GM03348 (cell line): ENCODE results near the gene DCAF8.
"Not testable (repeated sequence)": the region's sequence is repeated elsewhere in the genome, so short reads cannot be mapped to it uniquely, and the experiment has no call there.

Experiments
- DNase-seq: peaks from one replicate; pipeline ENCODE4 v3.0.0; 2012; ENCODE audit warnings: low spot score

Gene DCAF8

GRCh38 chr1:160261893-160262794 lies at the start of gene DCAF8:
DCAF8 (minus strand) TSS chr1:160262549; CDS start chr1:160244008, 18,541 bp downstream.
- DNase-seq, result peak; percentile 98

GRCh38 chr1:160309571-160309970 lies 47.2 kb upstream of the DCAF8 start:
- DNase-seq, result peak; percentile 20

- DNase-seq, result peak; percentile 12
These were observed 46.8 kb upstream of the DCAF8 start for GRCh38 chr1:160309185-160309557.

- DNase-seq, result peak; percentile 42
These were observed 46.3 kb upstream of the DCAF8 start for GRCh38 chr1:160308451-160309184.

GRCh38 chr1:160307118-160307791 lies 44.9 kb upstream of the DCAF8 start:
- no peak for DNase-seq

GRCh38 chr1:160300173-160300572 lies 37.8 kb upstream of the DCAF8 start:
- no peak for DNase-seq

- DNase-seq, result no peak
These were observed 33.7 kb upstream of the DCAF8 start for GRCh38 chr1:160296036-160296435.

GRCh38 chr1:160293020-160293968 lies 30.9 kb upstream of the DCAF8 start:
- DNase-seq, result no peak

- DNase-seq, result peak; percentile 63
These were observed 29.2 kb upstream of the DCAF8 start for GRCh38 chr1:160291248-160292220.

- not testable (repeated sequence) for DNase-seq
These were observed 25.4 kb upstream of the DCAF8 start for GRCh38 chr1:160287769-160288168.

- no peak for DNase-seq
These were observed 23.2 kb upstream of the DCAF8 start for GRCh38 chr1:160285506-160285905.

- peak; percentile 98 for DNase-seq
These were observed 22.5 kb upstream of the DCAF8 start, which contains the start of gene PEX19 for GRCh38 chr1:160284782-160285344. PEX19 (minus strand) TSS chr1:160285133; CDS start chr1:160285124, 9 bp downstream.

- DNase-seq, result peak; percentile 76
These were observed 22.0 kb upstream of the DCAF8 start for GRCh38 chr1:160284220-160284781.

- no peak for DNase-seq
These were observed 20.5 kb upstream of the DCAF8 start for GRCh38 chr1:160282807-160283206.

- no peak for DNase-seq
These were observed 15.6 kb upstream of the DCAF8 start for GRCh38 chr1:160277987-160278386.

GRCh38 chr1:160277330-160277729 lies 15.0 kb upstream of the DCAF8 start:
- DNase-seq, result no peak

GRCh38 chr1:160271025-160271424 lies 8.7 kb upstream of the DCAF8 start:
- DNase-seq, result no peak

GRCh38 chr1:160267284-160267991 lies 5.1 kb upstream of the DCAF8 start:
- no peak for DNase-seq
